Left colon (tissue), 2 donors: ENCODE results near the gene KCNAB1. TPM values are rescaled to one million over a fixed set of nuclear protein-coding genes. Genes with fewer than 3 reads are reported as not detected.

Experiments
- ATAC-seq: fragments of 200-7000 bp; cut with Tn5 transposase; one replicate; pipeline ENCODE4 v1.9.1; 2020; ENCODE audit warnings: mild to moderate bottlenecking, moderate library complexity
- DNase-seq, 2 donors: peaks; one replicate each; pipeline ENCODE4 v3.0.0-alpha.2; 2020
- intact Hi-C, 2 donors: fragments of 100-400 bp; cut with DNase I in 1 of 2; cut with micrococcal nuclease in 1 of 2; formaldehyde crosslinking; loops; one replicate each; pipeline versions ENCODE4 v1.11.2 to v1.14.0; 2022; cut with DNase I, micrococcal nuclease
- total RNA-seq, 2 donors: library from RNA; stranded (reverse); fragmentation: NEBNext Ultra II Directional; extraction: Animal tissue kit (Norgen Biotek cat#: 25700); gene quantifications; one replicate each; pipeline ENCODE4 v1.2.1, GENCODE V29; 2021
- donor health status: DM: no; HTN: no; CAD: no.
- donor health status: DM: yes; HTN: yes; CAD: no.

KCNAB1 gene
- total RNA-seq, 2 donors from 2014 or later, result 0.70 to 3.3 TPM

DNA sequence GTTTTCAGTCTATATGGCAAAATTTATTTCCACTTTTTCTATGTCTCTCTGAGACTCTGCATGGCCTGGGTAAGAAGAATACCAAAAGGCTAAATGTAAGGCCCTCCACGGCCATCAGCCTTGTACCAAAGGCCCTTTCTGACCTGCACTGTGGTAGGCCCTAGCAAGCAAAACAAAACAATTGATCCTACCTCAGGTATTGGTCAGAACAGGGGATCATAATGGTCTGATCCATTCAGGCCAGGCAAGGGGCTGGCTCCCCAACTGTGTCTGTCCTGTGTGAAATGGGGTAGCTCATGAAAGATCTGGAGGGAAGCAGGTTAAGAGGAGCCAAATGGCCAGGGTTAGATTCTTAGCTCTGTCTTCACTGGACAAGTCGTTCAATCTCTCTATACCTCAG lies 253.3 kb downstream of the KCNAB1 start:
- ATAC-seq, result no peak
- intact Hi-C loops, result no loop called here
- DNase-seq, result no peak

DNA sequence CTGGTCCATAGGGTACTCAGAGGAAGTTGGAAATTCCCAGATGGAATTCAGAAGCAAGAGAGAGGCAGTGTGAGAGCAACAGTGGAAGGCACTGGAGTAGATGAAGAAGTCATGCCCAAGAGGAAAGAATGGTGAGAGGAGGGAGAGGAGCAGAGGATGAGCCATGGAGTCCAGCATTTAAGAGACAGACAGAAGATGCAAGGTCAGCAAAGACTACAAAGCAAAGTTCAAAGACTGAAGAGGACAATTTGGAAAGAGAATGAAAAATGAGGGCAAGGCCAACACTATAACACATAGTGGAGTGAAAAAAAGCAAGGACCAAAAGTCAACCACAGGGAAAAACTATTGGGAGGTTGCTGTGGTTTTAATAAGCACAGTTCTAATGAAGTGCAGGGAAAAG lies 255.8 kb downstream of the KCNAB1 start:
- ATAC-seq, result no peak

DNA sequence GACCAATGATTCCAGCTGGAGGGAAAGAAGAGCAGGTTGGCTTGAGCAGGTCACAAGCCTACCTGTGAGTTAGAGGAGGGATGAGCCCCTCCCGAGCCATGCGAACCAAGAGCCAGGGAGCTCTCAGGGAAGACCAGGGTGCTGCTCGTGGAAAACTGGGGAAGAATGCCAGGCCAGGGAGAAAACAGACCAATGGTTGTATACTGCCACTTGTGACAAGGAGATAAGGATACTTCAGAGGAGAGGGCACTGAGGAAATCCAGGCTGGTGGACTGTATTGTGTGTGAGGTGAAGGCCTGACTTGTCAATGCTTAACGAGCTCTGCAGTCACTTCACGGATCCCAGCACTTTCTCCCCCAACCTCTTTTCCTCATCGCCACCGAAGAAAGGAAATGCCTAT lies 256.9 kb downstream of the KCNAB1 start:
- DNase-seq, result no peak
- intact Hi-C loops, result no loop called here
- ATAC-seq, result no peak

More for the DNA sequence above, 255.8 kb downstream of the KCNAB1 start:
- intact Hi-C loops, result no loop called here
- DNase-seq, result no peak

DNA sequence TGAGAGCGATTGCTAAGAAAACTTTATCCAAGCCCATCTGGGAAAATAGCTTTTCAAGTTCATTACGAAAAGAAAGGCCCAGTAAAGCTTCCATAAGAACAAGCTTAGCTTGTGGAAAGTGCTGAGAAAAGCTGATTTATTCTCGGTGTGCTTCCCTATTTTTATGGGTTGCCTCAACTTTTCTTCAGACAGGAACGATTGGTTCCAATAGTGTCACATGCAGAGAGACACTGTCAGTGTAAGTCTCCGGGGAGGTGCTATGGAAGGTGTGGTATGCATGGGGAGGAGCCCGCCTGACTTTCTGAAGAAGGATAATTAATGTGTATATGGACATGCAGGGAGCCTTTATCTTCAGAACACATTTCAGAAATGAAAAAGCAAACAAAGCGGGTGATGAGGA lies 257.3 kb downstream of the KCNAB1 start:
- DNase-seq, result no peak
- no peak for ATAC-seq
- intact Hi-C loops, result no loop called here

DNA sequence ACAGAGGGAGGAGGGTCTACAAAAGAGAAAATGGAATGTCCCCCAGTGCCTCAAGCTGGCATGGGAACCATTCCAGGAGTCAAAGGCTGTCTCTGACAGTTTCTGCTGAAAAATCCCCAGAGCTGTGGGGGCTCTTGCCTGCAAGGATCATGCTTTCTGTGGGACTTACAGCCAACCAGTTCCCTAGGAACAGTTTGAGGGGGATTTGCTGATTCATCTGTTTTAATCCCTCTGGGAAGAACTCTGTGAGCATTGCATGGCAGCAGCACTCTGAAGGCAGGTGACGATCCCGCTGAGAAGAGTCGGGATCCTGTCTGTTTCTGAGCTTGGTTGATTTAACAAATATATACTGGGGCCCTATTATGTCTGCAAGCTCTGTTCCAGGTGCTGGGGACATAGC lies 258.5 kb downstream of the KCNAB1 start:
- DNase-seq (no peak), ATAC-seq (no peak)
- intact Hi-C loops, result no loop called here

DNA sequence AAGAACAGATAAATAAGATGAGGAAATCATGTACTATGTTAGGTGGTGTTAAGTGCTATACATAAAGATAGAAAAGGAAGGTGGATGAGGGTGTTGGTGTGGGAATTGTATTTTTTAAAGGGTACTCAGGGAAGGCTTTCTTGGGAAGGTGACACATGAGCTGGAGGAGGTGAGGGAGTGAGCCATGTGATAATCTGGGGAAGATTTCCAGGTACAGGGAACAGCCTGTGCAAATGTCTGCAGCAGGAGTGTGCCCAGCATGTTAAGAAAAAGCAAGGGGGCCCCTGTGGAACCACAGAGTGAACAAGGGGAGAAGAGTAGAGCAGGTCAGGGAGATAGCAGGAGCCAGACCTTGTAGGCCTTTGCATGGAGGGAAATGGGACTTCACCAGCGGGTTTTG lies 258.9 kb downstream of the KCNAB1 start:
- intact Hi-C loops, result no loop called here
- no peak for ATAC-seq
- no peak for DNase-seq

DNA sequence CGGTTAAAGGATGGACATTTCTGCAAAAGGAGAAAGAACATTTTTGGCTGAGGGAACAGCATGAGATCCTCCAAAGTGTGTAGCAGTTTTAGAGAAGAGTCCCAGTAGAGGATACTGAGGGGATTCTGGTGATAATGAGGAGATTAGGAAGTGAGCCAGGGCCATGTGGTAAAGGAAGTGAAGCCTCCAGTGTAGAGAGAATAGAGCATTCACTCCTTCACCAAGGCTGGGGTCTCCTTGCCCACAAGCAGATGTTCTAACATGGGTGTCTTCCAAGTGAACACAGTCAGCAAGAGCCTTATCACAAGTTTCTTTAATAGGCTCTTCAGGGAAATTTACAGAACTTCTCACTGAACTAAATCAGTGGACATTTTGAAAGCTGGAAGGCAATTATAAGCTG lies 260.9 kb downstream of the KCNAB1 start:
- ATAC-seq (no peak), DNase-seq (no peak)

DNA sequence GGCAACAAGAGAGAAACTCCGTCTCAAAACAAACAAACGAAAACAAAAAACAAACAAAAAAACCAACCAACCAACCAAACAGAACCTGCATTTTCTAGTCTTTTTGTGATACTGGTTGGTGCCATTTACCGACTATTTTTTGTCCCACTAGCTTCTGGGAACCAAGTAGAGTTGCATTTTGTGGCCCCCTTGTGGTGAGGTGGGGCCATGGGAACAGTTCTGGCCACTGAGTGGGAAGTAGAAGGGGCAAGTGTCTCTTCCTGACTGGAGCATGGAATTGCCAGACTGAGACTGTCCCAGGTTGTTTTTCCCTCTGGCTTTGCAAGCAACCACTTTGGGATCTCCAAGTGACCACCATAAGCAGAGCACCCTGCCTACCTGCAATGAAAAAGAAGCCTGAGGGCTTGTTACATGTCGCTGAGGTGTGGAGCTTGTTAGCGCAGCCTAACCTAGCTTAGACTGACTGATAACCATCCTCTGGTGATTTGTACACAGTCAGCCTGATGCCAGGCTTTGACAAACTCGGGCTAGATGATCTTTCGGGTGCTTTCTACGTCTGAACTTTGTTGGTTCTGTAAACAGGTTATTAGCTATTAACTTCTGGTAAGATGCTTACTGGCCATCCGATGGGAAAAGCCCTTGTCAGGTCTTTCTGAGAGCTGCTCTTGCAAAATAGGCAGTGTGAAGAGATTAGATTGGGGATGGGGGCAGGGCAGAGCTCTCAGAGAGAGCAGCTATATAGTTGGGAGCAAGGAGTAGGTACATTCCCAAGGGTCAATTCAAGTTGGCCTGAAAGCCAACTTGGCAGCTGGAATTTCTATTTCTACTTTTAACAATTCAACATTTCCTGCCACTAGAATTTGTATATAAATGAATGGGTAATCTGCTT lies 262.3 kb downstream of the KCNAB1 start:
- peak in 1 of 2 donors; percentile 34 for DNase-seq
- intact Hi-C loops, result loop anchor here in 1 of 2 donors (10.0 kb wide), 1 partner anchor 228 kb away; no protein-coding TSS in a partner anchor
- peak; percentile 63 for ATAC-seq

More for the DNA sequence above, 260.9 kb downstream of the KCNAB1 start:
- intact Hi-C loops, result loop anchor here in 1 of 2 donors (10.0 kb wide), 1 partner anchor 226 kb away; no protein-coding TSS in a partner anchor

DNA sequence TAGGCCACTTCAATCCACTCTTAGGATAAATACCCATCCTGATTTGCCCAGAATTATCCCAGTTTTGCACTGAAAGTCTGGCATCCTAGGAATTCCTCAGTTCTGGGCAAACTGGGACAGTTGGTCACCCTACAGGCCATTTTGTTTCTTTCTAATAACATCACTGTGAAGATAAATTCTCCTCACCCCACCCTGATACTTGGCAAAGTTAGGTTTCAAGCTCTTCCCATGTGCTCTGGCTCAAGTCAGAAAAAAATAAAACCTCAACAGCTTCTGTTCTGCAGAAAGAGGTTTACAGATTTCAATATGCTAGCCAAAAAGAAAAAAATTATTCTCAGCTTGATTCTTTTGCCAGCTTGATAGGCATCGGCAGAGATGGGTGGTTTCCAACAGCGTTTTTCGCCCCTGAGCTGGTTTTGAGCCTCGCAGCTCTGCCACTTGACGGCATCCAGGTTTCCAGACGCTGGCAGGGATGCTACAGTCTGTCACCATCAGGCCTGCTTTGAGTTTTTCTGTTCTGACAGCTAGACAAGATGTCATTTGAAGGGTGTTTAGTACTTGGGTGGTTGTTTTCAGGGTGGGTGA lies 263.2 kb downstream of the KCNAB1 start:
- ATAC-seq, result no peak
- DNase-seq, result no peak
- intact Hi-C loops, result loop anchor here in 1 of 2 donors (10.0 kb wide), 1 partner anchor 229 kb away; no protein-coding TSS in a partner anchor

DNA sequence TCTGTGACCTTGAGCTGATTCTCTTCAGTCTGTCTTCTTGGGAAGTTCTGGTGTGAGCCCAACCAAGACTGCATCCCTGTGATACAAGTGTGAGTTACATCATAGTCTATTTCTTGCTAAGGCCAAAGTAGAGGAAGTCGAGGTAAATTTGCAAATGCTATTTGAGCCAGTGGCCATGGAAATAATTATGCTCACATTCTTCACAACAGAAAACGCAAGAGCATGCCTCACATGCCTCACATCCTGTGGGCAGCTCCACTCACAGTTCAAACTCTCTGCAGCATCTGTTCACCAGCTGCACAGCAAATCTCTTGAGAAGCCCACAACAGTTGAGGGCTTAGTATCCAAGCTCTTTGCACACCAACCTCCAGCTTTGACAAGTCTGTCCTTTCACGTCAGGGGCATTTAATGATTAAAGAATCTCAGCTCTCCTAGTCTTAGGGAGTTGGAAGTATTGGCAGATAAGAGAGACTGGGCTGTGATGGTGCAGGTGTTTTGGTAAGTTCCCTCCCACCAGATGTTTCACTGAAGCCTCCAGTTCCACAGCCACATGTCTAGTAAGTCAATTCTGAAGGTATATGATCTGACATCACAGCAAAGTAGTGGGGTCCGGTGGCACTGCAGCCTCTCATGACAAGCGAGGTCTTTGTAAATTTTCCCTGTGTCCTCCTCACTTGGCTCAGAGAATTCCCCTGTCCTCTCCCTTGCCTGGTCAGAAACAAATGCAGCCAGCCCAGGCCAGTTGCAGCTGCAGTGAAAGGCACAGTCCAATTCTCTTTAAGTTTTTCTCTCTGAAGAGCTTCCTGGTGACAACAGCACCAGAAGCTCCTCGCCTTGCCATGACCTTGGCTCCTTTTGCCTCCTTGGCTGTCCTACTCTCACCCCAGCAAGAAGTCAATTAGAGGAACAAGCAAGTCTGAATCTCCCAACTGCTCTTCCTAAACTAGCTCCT lies 268.4 kb downstream of the KCNAB1 start:
- intact Hi-C loops, result loop anchor here in 1 of 2 donors (10.0 kb wide), 1 partner anchor 234 kb away; no protein-coding TSS in a partner anchor
- no peak for DNase-seq
- ATAC-seq, result no peak

DNA sequence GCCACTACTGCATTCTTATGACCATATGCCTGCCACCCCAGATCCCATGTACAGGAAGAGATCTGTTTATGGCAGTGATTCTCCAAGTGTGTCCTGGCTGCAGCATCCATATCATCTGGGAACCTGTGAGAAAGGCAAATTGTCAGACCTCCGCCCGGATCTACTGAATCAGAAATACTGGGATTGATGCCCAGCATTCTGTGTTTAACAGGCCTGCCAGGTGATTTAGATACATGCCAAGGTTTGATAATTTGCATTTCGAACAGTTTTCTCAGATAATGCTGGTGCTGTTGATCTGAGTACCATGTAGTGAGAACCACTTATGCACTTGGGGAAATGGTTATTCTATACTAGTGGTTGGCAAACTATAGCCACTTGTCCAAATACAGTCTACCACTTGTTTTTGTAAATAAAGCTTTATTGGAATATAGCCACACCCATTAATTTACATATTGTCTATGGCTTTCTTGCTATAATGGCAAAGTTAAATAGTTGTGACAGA lies 269.1 kb downstream of the KCNAB1 start:
- ATAC-seq, result no peak
- DNase-seq, result no peak
- intact Hi-C loops, result loop anchor here in 1 of 2 donors (10.0 kb wide), 1 partner anchor 235 kb away; no protein-coding TSS in a partner anchor

DNA sequence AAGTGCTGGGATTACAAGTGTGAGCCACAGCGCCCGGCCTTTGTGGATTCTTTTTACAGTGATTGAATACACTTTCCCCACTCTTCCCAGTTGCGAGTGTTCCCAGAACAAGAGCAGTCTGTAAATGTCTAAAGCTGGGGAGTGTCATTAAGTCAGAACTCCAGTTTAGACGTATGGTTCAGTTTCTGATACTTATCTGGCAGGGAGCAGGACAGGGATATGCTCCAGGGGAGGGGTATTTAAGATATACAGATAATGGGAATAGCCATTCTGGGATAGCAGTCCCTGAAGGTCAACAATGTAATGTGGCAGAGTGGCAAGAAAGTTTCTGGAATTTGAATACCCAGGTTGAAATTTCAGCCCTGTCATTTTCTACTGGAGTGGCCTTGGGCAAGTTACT lies 270.5 kb downstream of the KCNAB1 start:
- ATAC-seq, result no peak
- DNase-seq, result no peak
- intact Hi-C loops, result no loop called here

DNA sequence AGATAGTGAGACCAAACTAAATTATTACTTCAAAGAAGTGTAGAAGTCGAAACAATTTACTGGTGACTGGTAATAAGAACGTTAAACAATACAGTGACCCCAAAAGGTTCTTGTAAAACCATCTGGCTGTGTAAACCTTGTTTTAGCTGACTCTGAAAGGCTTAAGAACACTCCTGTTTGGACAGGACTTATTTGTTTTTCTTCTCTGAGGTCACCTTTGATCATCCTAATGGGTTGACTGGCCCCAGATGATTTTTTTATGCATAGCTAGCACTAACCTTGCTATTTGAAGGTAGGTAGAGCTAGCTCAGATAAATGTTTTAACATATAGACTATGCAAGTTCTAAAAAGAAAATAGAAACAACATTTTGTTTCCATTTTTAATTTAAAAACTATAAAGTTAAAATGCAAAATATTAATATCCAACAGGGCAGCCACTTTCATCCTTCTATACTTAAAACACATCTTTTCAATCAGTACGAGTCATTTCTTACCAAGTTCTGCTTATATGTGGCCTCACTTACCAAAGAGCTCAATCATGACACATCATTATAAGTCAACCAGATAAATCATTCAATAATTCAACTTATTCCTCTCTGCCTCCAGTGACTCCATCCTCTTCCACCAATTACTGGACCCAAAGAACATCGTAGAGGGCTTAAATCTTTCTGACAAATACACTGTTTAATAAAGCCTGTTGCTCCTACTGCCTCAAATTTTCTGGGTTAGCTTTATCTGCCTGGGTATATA lies 275.8 kb downstream of the KCNAB1 start:
- ATAC-seq (no peak), DNase-seq (no peak)
- intact Hi-C loops, result no loop called here

DNA sequence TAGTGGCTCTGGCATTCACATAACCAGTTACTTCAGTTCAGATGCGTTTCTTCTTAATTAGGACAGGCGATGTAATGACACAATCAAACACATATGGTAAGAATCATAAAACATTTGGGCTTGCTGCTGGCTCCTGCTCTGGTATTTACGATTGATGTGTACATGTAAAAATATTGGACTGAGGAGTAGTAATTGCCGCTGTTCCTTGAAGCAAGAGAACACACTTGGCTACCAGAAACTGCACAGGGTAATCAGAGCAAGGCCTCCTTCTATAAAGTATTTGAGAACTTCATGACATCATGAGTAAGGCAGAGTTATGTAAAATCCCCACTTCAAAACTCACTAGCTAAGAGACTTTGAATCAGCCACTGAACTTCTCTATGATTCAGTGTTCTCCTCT lies 276.5 kb downstream of the KCNAB1 start:
- intact Hi-C loops, result no loop called here
- ATAC-seq (no peak), DNase-seq (no peak)

DNA sequence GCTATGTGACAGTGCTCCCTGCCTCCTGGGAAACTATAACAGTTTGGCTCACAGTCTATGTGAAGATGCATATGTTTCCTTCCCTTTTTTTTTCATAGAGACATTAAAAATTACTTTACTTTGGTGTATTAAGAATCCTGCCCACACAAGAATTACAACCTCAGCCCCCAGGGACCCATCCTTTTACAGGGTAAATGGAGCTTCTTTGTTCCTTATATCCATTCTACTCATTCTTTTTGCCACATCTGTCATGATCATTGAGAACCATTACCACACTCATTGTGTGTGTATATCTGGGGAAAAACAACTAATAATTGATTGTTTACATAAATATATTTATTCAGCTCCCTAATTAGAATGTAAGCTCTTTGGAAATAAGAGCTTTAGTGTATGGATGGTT lies 277.2 kb downstream of the KCNAB1 start:
- no peak for ATAC-seq
- no peak for DNase-seq
- intact Hi-C loops, result no loop called here

DNA sequence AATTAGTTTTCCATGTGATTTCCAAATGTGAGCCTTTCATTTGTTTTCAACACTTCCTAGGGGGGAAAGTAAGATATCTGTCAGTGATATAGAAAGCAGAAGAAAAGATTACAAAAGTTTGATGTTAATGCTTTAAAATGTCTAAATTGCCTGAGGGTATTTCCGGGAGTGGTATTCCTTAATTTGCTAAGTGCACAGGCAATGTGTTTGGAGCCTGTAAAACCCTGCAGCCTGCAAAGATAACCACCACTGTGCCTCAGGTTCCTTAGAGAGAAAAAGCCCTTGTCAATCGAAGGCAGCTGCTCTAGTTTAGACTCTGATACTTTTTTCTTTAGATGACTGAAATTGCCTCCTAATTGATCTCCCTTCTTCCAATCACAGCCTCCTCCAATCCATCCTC lies 279.7 kb downstream of the KCNAB1 start:
- ATAC-seq (no peak), DNase-seq (no peak)
- intact Hi-C loops, result no loop called here

DNA sequence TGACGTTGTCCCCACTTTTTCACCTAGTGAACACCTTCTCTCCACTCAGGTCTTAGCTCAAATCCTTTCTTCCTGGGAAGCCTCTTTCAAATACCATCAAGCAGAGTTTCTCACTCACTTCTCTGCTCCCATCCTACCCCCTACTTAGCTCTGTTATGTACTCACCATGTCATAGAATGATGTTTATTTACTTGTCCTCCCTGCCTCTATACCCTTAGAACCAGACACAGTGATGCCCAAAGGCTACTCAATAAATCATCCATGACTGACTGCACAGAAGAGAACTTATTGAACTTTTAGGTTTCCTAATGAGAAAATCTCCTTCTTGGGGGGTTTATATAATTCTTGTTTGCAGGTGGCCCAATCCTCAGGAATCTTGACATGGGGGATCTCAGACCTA lies 280.4 kb downstream of the KCNAB1 start:
- intact Hi-C loops, result no loop called here
- ATAC-seq (no peak), DNase-seq (no peak)

DNA sequence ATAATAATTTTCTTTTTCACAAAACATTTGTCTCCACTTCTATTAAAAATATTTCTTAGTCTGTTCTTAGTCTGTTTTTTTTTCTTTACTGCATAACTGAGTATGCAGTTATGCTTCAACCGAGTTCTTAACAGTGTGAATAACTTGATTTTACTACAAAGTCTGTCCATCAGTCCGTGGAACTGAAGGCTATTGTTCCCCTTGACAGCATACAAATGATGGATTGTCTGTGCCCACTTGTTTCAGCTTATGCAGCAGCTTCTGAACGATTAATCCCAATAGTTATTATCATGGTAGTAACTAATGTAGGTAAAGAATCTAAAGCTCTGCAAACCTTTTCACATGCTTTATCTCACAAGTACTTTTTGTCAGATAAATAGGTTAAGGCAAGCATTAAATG lies 283.8 kb downstream of the KCNAB1 start:
- DNase-seq, result no peak
- no peak for ATAC-seq

More for the DNA sequence above, 283.8 kb downstream of the KCNAB1 start:
- intact Hi-C loops, result no loop called here
